Left lung (tissue), 10 donors: ENCODE measurements around the gene CD101. TPM values are rescaled to one million over a fixed set of nuclear protein-coding genes. Genes with fewer than 3 reads are reported as not detected.

Experiments used
- ATAC-seq: fragments of 200-7000 bp; cut with Tn5 transposase; one replicate; pipeline ENCODE4 v1.9.1; 2020; ENCODE audit warnings: moderate library complexity
- DNase-seq, 4 donors: peaks; one replicate each; pipeline ENCODE4 v3.0.0-alpha.2; 2013 to 2020
- H3K27ac ChIP-seq, 2 donors: fragments of 200-600 bp; sonication (generic) in 1 of 2; one replicate each; pipeline versions ENCODE4 v1.5.0 to v1.8.0; 2020 to 2021
- H3K27me3 ChIP-seq, 2 donors: fragments of 200-600 bp; sonication (generic) in 1 of 2; one replicate each; pipeline versions ENCODE4 v1.5.0 to v1.8.0; 2020 to 2021
- H3K36me3 ChIP-seq, 2 donors: fragments of 200-600 bp; sonication (generic) in 1 of 2; one replicate each; pipeline versions ENCODE4 v1.5.0 to v1.8.0; 2020 to 2021
- H3K4me1 ChIP-seq, 2 donors: fragments of 200-600 bp; one replicate each; pipeline ENCODE4 v1.8.0; 2021
- H3K4me3 ChIP-seq, 2 donors: fragments of 200-600 bp; sonication (generic) in 1 of 2; one replicate each; pipeline versions ENCODE4 v1.5.0 to v1.8.0; 2020 to 2021; ENCODE audit warnings: mild to moderate bottlenecking in 1 of 2
- H3K9me3 ChIP-seq, 2 donors: fragments of 200-600 bp; sonication (generic) in 1 of 2; one replicate each; pipeline versions ENCODE4 v1.5.0 to v1.8.0; 2020 to 2021
- CTCF ChIP-seq, 2 donors: fragments of 200-600 bp; sonication (generic) in 1 of 2; IDR thresholded peaks; one replicate each; pipeline versions ENCODE4 v1.5.0 to v1.8.0; 2021; ENCODE audit warnings: antibody characterized with exemption in 2 of 2
- intact Hi-C, 2 donors: fragments of 100-400 bp; cut with DNase I; formaldehyde crosslinking; loops; one replicate each; pipeline versions ENCODE4 v1.11.2 to v1.14.2; 2022
- polyA plus RNA-seq, 6 donors: library from polyadenylated mRNA; unstranded; fragments of 120-200 nt; gene quantifications; one replicate each; pipeline ENCODE4 v1.2.1, GENCODE V29; 2013; ENCODE audit not compliant: insufficient read length in 6 of 6
- total RNA-seq, 2 donors: library from RNA; stranded (reverse); fragmentation: NEBNext Ultra II Directional; extraction: Animal tissue kit (Norgen Biotek cat#: 25700); gene quantifications; one replicate each; pipeline ENCODE4 v1.2.1, GENCODE V29; 2021
- donor health status: DM: no; HTN: yes; CAD: no.
- donor health status: DM: no; HTN: no; CAD: no.

Gene CD101
- total and polyA plus RNA-seq, 8 donors = 1.7 to 8.3 (median 2.5) TPM

- TF ChIP-seq CTCF (IDR thresholded peaks at IDR 0.05) = no peak
- Histone ChIP-seq H3K27me3 (no peaks in the 10 kb centered on the region), H3K4me1 (peaks cover 0 to 14% of the 10 kb centered on the region in 2 donors), H3K9me3 (no peaks in the 10 kb centered on the region), H3K4me3 (no peak overlapping the region), H3K36me3 (peaks cover 0 to 7% of the 10 kb centered on the region in 2 donors), H3K27ac (no peak overlapping the region)
- DNase-seq = no peak
- intact Hi-C loops = no loop called here
- no peak for ATAC-seq
These were observed 60.4 kb downstream of the CD101 start for GRCh38 chr1:117061986-117062415.

GRCh38 chr1:117066367-117066766 is 64.8 kb downstream of the CD101 start:
- H3K27ac ChIP-seq = no peak overlapping the region
- peaks cover 0 to 6% of the 10 kb centered on the region in 2 donors for H3K4me1 ChIP-seq
- H3K9me3 ChIP-seq = no peaks in the 10 kb centered on the region
- H3K36me3 ChIP-seq = peaks cover 0 to 11% of the 10 kb centered on the region in 2 donors
- DNase-seq (no peak), ATAC-seq (no peak)
- H3K27me3 ChIP-seq = no peaks in the 10 kb centered on the region
- TF ChIP-seq CTCF (IDR thresholded peaks at IDR 0.05) = no peak
- no peak overlapping the region for H3K4me3 ChIP-seq
- intact Hi-C loops = loop anchor here in 1 of 2 donors (5.0 kb wide), 2 partner anchors 56 to 216 kb away; partner anchors contain the start of gene TRIM45

GRCh38 chr1:117067533-117068370 is 66.2 kb downstream of the CD101 start:
- Histone ChIP-seq H3K27me3 (no peaks in the 10 kb centered on the region), H3K4me1 (no peaks in the 10 kb centered on the region), H3K4me3 (no peak overlapping the region), H3K9me3 (no peaks in the 10 kb centered on the region), H3K27ac (no peak overlapping the region), H3K36me3 (peaks cover 0 to 9% of the 10 kb centered on the region in 2 donors)
- peak; percentile 67 to 72 for TF ChIP-seq CTCF (IDR thresholded peaks at IDR 0.05)
- ATAC-seq (peak; percentile 99), DNase-seq (peak in 3 of 4 donors; percentile 31 to 66 (median 40))
- intact Hi-C loops = loop anchor here in 1 of 2 donors (5.0 kb wide), 2 partner anchors 55 to 215 kb away; partner anchors contain the start of gene TRIM45

- H3K9me3 ChIP-seq = no peaks in the 10 kb centered on the region
- peaks cover 0 to 7% of the 10 kb centered on the region in 2 donors for H3K36me3 ChIP-seq
- TF ChIP-seq CTCF (IDR thresholded peaks at IDR 0.05) = no peak
- no peaks in the 10 kb centered on the region for H3K4me1 ChIP-seq
- intact Hi-C loops = loop anchor here in 1 of 2 donors (5.0 kb wide), 2 partner anchors 54 to 214 kb away; partner anchors contain the start of gene TRIM45
- no peaks in the 10 kb centered on the region for H3K27me3 ChIP-seq
- ATAC-seq (no peak), DNase-seq (no peak)
- H3K27ac ChIP-seq = no peak overlapping the region
- no peak overlapping the region for H3K4me3 ChIP-seq
These were observed 67.0 kb downstream of the CD101 start for GRCh38 chr1:117068580-117068979.

GRCh38 chr1:117069220-117069844 is 67.8 kb downstream of the CD101 start:
- no peak overlapping the region for H3K4me3 ChIP-seq
- no peaks in the 10 kb centered on the region for H3K4me1 ChIP-seq
- no peaks in the 10 kb centered on the region for H3K27me3 ChIP-seq
- H3K36me3 ChIP-seq = peaks cover 0 to 13% of the 10 kb centered on the region in 2 donors
- H3K9me3 ChIP-seq = no peaks in the 10 kb centered on the region
- no peak for TF ChIP-seq CTCF (IDR thresholded peaks at IDR 0.05)
- no peak overlapping the region for H3K27ac ChIP-seq
- intact Hi-C loops = loop anchor here in 1 of 2 donors (5.0 kb wide), 2 partner anchors 53 to 213 kb away; partner anchors contain the start of gene TRIM45
- ATAC-seq (no peak), DNase-seq (no peak)
